ENCODE data around the gene EPS15. TPM values are rescaled to one million over a fixed set of nuclear protein-coding genes. Genes with fewer than 3 reads are reported as not detected.

Gene EPS15
- total RNA-seq, 1 experiment from 2014 or later: 54.4 TPM

- Histone ChIP-seq H3K4me3 (ENCODE audit: low read depth in 2 of 2, low read length in 2 of 2) (no peak overlapping the region), H3K27ac (ENCODE audit: low read length) (0 out of 2 replicates have a peak overlapping the region, but pooled peaks have one; percentile 13), H3K4me1 (ENCODE audit: control insufficient read depth, insufficient read depth, low read length) (peaks cover 24% of the 10 kb centered on the region), H3K9me3 (ENCODE audit: control insufficient read depth, insufficient read depth, low read depth, low read length) (no peaks in the 10 kb centered on the region), H3K36me3 (ENCODE audit: control insufficient read depth, insufficient read depth, low read length) (no peaks in the 10 kb centered on the region), H3K27me3 (ENCODE audit: control insufficient read depth, insufficient read depth, low read length) (no peaks in the 10 kb centered on the region)
- TF ChIP-seq SIN3A (IDR thresholded peaks at IDR 0.05; ENCODE audit: borderline replicate concordance, insufficient read depth, low read depth, low read length): no peak
- no peak for TF ChIP-seq REST (IDR thresholded peaks at IDR 0.05; ENCODE audit: insufficient read depth in 1 of 2, low read depth in 2 of 2, low read length in 1 of 2)
- TF ChIP-seq POLR2AphosphoS5 (IDR thresholded peaks at IDR 0.05; ENCODE audit: low read depth, low read length): no peak
- no peak for TF ChIP-seq TCF7L2 (IDR thresholded peaks at IDR 0.05; ENCODE audit: low read depth, low read length)
- TF ChIP-seq CTCF (IDR thresholded peaks at IDR 0.05): no peak
- in situ Hi-C loops (cut with HindIII; ENCODE audit: low pct_unique_long_range_greater_than_20kb, low sequenced_read_pairs): no loop called here
- ChIA-PET CTCF (interaction anchor here (0.7 kb wide), 2 partner anchors 58 to 508 kb away, joined by 7 to 8 read pairs; no protein-coding TSS in a partner anchor), POLR2A (interaction anchor here (0.6 to 0.7 kb wide), 2 partner anchors 24 to 875 kb away, joined by 3 read pairs; no protein-coding TSS in a partner anchor)
- no TSS peak for BruUV-seq (replicated peaks)
- intact Hi-C loops (cut with micrococcal nuclease; ENCODE audit: unreplicated experiment): no loop called here
- ATAC-seq (peak; percentile 44; the same call in 1 of the 2 replicates), DNase-seq (ENCODE audit: low read depth, low spot score) (no peak)
Measured at GRCh38 chr1:51491166-51491981, 27.7 kb downstream of the EPS15 start.

GRCh38 chr1:51489472-51489871 lies 29.6 kb downstream of the EPS15 start:
- in situ Hi-C loops (cut with HindIII; ENCODE audit: low pct_unique_long_range_greater_than_20kb, low sequenced_read_pairs) (no loop called here), intact Hi-C loops (cut with micrococcal nuclease; ENCODE audit: unreplicated experiment) (no loop called here)
- Histone ChIP-seq H3K27ac (ENCODE audit: low read length) (no peak overlapping the region), H3K27me3 (ENCODE audit: control insufficient read depth, insufficient read depth, low read length) (no peaks in the 10 kb centered on the region), H3K4me1 (ENCODE audit: control insufficient read depth, insufficient read depth, low read length) (peaks cover 24% of the 10 kb centered on the region), H3K9me3 (ENCODE audit: control insufficient read depth, insufficient read depth, low read depth, low read length) (no peaks in the 10 kb centered on the region), H3K36me3 (ENCODE audit: control insufficient read depth, insufficient read depth, low read length) (no peaks in the 10 kb centered on the region), H3K4me3 (ENCODE audit: low read depth in 2 of 2, low read length in 2 of 2) (no peak overlapping the region)
- ATAC-seq (no peak), DNase-seq (ENCODE audit: low read depth, low spot score) (no peak)
- no peak for TF ChIP-seq SIN3A (IDR thresholded peaks at IDR 0.05; ENCODE audit: borderline replicate concordance, insufficient read depth, low read depth, low read length)
- TF ChIP-seq CTCF (IDR thresholded peaks at IDR 0.05): no peak
- no peak for TF ChIP-seq REST (IDR thresholded peaks at IDR 0.05; ENCODE audit: insufficient read depth in 1 of 2, low read depth in 2 of 2, low read length in 1 of 2)
- TF ChIP-seq POLR2AphosphoS5 (IDR thresholded peaks at IDR 0.05; ENCODE audit: low read depth, low read length): no peak
- no peak for TF ChIP-seq TCF7L2 (IDR thresholded peaks at IDR 0.05; ENCODE audit: low read depth, low read length)
- CTCF ChIA-PET: no interaction called here
- POLR2A ChIA-PET: interaction anchor here (0.7 kb wide), 1 partner anchor 664 kb away, joined by 6 read pairs; no protein-coding TSS in a partner anchor
- no TSS peak for BruUV-seq (replicated peaks)

Data from Panc1 (cell line).